ENCODE results near the gene PGLYRP4.

- TF ChIP-seq CTCF (IDR thresholded peaks at IDR 0.05; ENCODE audit: low read length) (no peak), EZH2 (optimal IDR thresholded peaks at IDR 0.05; ENCODE audit: low read depth, low read length) (no peak), EZH2phosphoT487 (IDR thresholded peaks at IDR 0.05; ENCODE audit: low read length) (no peak)
These were observed 39.2 kb downstream of the PGLYRP4 start for GRCh38 chr1:153309441-153309840.
